GM23338 (cell line): ENCODE data around the gene EPHA6. TPM values are rescaled to one million over a fixed set of nuclear protein-coding genes. Genes with fewer than 3 reads are reported as not detected.

ENCODE experiments used
- ATAC-seq: fragments of 200-7000 bp; cut with Tn5 transposase; 3 replicates; pipeline ENCODE4 v1.9.1; 2020
- DNase-seq: peaks from one replicate; pipeline ENCODE4 v3.0.0-alpha.2; 2015; ENCODE audit warnings: low spot score
- H2AFZ ChIP-seq: fragments of 200-600 bp; sonication (generic); 2 replicates; pipeline ENCODE4 v1.8.0; 2016; ENCODE audit warnings: antibody characterized with exemption, mild to moderate bottlenecking, moderate library complexity
- H3F3A ChIP-seq: fragments of 200-600 bp; sonication (generic); replicated peaks from 2 replicates; pipeline ENCODE4 v1.8.0; 2017; ENCODE audit warnings: antibody characterized with exemption, mixed run types, low read depth
- H3K27ac ChIP-seq: fragments of 200-600 bp; sonication (generic); 2 replicates; pipeline ENCODE4 v1.6.1; 2016; ENCODE audit warnings: low read depth
- H3K27me3 ChIP-seq: fragments of 200-600 bp; sonication (generic); 2 replicates; pipeline ENCODE4 v1.8.0; 2016; ENCODE audit warnings: mild to moderate bottlenecking, mixed run types, moderate library complexity; ENCODE audit not compliant: insufficient read depth
- H3K36me3 ChIP-seq: fragments of 200-600 bp; sonication (generic); 2 replicates; pipeline ENCODE4 v1.8.0; 2016; ENCODE audit warnings: mild to moderate bottlenecking; ENCODE audit not compliant: insufficient read depth
- H3K4me1 ChIP-seq: fragments of 200-600 bp; sonication (generic); 2 replicates; pipeline ENCODE4 v1.8.0; 2016; ENCODE audit warnings: mild to moderate bottlenecking, moderate library complexity; ENCODE audit not compliant: insufficient read depth
- H3K4me2 ChIP-seq: fragments of 200-600 bp; sonication (generic); 2 replicates; pipeline ENCODE4 v1.7.1; 2017; ENCODE audit warnings: mixed run types
- H3K4me3 ChIP-seq: fragments of 200-600 bp; sonication (generic); 2 replicates; pipeline ENCODE4 v1.6.1; 2016; ENCODE audit warnings: mixed run types
- H3K79me2 ChIP-seq: fragments of 200-600 bp; sonication (generic); replicated peaks from 2 replicates; pipeline ENCODE4 v1.8.0; 2017; ENCODE audit warnings: mild to moderate bottlenecking; ENCODE audit not compliant: insufficient read depth
- H3K9me2 ChIP-seq: fragments of 200-600 bp; sonication (generic); 2 replicates; pipeline ENCODE4 v1.8.0; 2017; ENCODE audit not compliant: insufficient read depth
- H4K20me1 ChIP-seq: fragments of 200-600 bp; sonication (generic); replicated peaks from 2 replicates; pipeline ENCODE4 v1.8.0; 2017; ENCODE audit warnings: mild to moderate bottlenecking; ENCODE audit not compliant: insufficient read depth
- H3K27ac Mint-ChIP-seq: 2 replicates; pipeline ENCODE4 v1.8.0; 2020; ENCODE audit warnings: inconsistent platforms, mild to moderate bottlenecking, moderate library complexity, mixed read lengths
- H3K27me3 Mint-ChIP-seq: 3 replicates; pipeline ENCODE4 v1.8.0; 2022; ENCODE audit warnings: low read depth, mild to moderate bottlenecking, moderate library complexity, mixed read lengths, inconsistent platforms; ENCODE audit not compliant: insufficient read depth, poor library complexity
- H3K36me3 Mint-ChIP-seq: 3 replicates; pipeline ENCODE4 v1.8.0; 2021; ENCODE audit warnings: low read depth, mild to moderate bottlenecking, inconsistent platforms, moderate library complexity, mixed read lengths
- H3K4me1 Mint-ChIP-seq: 3 replicates; pipeline ENCODE4 v1.8.0; 2020; ENCODE audit warnings: mild to moderate bottlenecking, inconsistent platforms, mixed read lengths
- H3K4me3 Mint-ChIP-seq: 3 replicates; pipeline ENCODE4 v1.8.0; 2021; ENCODE audit warnings: moderate library complexity, mild to moderate bottlenecking, inconsistent platforms, mixed read lengths
- H3K9me3 Mint-ChIP-seq: 3 replicates; pipeline ENCODE4 v1.8.0; 2020; ENCODE audit warnings: moderate library complexity, mild to moderate bottlenecking, inconsistent platforms, mixed read lengths
- polyA plus RNA-seq: library from polyadenylated mRNA; unstranded; fragments of >200 nt; fragmentation: Nextera tagmentation; extraction: Ambion mirVana; gene quantifications from 2 replicates; pipeline ENCODE4 v1.2.1, GENCODE V29; 2016
- total RNA-seq: library from RNA; depleted of rRNA; stranded (reverse); fragments of >200 nt; shearing (Covaris generic); gene quantifications from 2 replicates; pipeline ENCODE4 v1.2.3, GENCODE V29; 2014
- TF ChIP-seq, protein P1 (sequence below): IDR thresholded peaks from 2 replicates; pipeline ENCODE4 v1.6.1; 2016; ENCODE audit warnings: antibody characterized with exemption
- TF ChIP-seq, protein P2 (sequence below): fragments of 250-450 bp; sonication (Bioruptor Pico); IDR thresholded peaks from 2 replicates; pipeline ENCODE4 v1.5.0; 2020; ENCODE audit warnings: mild to moderate bottlenecking, moderate library complexity

The EPHA6 gene
- total and polyA plus RNA-seq, 2 experiments from 2014 or later = 0.37 to 2.6 TPM

DNA sequence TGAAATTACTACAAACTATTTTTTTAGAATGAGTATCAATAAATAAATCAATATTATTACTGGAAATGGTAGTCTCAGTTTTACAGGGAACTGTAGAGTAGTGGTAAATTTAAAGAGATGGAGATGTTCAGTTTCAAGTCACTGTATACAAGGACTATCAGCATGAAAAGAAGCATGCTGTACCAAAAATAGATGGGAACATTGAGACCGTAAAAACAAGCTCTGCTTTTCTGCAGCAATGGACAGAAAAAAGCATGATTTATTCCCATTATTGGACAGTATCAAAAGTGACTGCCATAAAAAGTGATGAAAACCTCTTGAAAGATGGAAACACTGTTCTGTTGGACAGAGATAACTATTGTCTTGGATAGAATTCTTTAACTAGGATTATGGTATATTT is 187.2 kb downstream of the EPHA6 start:
- Histone ChIP-seq H3K4me2 (no peak overlapping the region), H2AFZ (no peak overlapping the region), H3K4me1 (no peaks in the 10 kb centered on the region), H3K36me3 (no peaks in the 10 kb centered on the region), H3K79me2 (no peaks in the 10 kb centered on the region), H3F3A (no peaks in the 10 kb centered on the region), H3K27me3 (no peaks in the 10 kb centered on the region), H3K27ac (no peak overlapping the region), H3K9me2 (no peaks in the 10 kb centered on the region), H4K20me1 (no peaks in the 10 kb centered on the region), H3K4me3 (no peak overlapping the region)
- no peak for ATAC-seq
- no peak overlapping the region for H3K27ac Mint-ChIP-seq
- H3K36me3 Mint-ChIP-seq = peaks cover 2% of the 10 kb centered on the region; the same call in 2 of the 3 replicates
- H3K9me3 Mint-ChIP-seq = peaks cover 2% of the 10 kb centered on the region
- peaks cover 2% of the 10 kb centered on the region for H3K27me3 Mint-ChIP-seq
- DNase-seq = no peak
- TF ChIP-seq, protein P1, sequence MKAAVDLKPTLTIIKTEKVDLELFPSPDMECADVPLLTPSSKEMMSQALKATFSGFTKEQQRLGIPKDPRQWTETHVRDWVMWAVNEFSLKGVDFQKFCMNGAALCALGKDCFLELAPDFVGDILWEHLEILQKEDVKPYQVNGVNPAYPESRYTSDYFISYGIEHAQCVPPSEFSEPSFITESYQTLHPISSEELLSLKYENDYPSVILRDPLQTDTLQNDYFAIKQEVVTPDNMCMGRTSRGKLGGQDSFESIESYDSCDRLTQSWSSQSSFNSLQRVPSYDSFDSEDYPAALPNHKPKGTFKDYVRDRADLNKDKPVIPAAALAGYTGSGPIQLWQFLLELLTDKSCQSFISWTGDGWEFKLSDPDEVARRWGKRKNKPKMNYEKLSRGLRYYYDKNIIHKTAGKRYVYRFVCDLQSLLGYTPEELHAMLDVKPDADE = no peak
- no peaks in the 10 kb centered on the region for H3K4me1 Mint-ChIP-seq
- H3K4me3 Mint-ChIP-seq = no peak overlapping the region

DNA sequence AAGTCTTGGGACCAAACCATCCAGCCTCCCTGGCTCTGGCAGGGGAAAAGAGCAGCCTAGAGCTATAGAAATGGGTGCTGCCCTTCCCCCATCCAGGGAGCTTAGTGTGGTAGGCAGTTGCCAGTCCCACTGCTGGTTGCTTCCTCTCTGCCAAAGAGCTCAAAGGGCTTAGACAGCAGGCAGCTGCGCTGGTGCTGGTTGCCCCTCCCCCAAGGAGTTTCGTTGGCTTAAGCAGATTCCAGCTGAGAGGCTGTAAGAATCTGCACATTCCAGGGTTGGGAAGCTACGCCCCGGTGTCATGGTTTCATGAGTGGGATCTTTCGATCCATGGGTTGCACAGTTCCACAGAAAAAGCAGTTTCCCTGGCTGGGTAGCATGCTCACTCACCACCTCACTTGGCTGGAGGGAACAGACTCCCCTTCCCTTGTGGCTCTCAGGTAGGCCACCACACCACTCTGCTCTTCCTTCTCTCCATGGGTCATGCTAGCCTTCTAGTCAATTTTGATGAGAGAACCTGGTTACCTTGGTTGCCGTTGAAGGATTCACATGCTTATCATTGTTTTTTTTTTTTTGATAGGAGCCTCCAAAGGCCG is 195.1 kb downstream of the EPHA6 start:
- H4K20me1 ChIP-seq = no peaks in the 10 kb centered on the region
- DNase-seq (peak; percentile 58), ATAC-seq (peak; percentile 78)
- H3K79me2 ChIP-seq = no peaks in the 10 kb centered on the region
- Mint-ChIP-seq H3K36me3 (peaks cover 13% of the 10 kb centered on the region), H3K9me3 (peaks cover 15% of the 10 kb centered on the region), H3K27ac (no peak overlapping the region), H3K27me3 (peaks cover 2% of the 10 kb centered on the region), H3K4me3 (no peak overlapping the region), H3K4me1 (peaks cover 8% of the 10 kb centered on the region; the same call in 2 of the 3 replicates)
- H3K4me3 ChIP-seq = no peak overlapping the region
- TF ChIP-seq, protein P2, sequence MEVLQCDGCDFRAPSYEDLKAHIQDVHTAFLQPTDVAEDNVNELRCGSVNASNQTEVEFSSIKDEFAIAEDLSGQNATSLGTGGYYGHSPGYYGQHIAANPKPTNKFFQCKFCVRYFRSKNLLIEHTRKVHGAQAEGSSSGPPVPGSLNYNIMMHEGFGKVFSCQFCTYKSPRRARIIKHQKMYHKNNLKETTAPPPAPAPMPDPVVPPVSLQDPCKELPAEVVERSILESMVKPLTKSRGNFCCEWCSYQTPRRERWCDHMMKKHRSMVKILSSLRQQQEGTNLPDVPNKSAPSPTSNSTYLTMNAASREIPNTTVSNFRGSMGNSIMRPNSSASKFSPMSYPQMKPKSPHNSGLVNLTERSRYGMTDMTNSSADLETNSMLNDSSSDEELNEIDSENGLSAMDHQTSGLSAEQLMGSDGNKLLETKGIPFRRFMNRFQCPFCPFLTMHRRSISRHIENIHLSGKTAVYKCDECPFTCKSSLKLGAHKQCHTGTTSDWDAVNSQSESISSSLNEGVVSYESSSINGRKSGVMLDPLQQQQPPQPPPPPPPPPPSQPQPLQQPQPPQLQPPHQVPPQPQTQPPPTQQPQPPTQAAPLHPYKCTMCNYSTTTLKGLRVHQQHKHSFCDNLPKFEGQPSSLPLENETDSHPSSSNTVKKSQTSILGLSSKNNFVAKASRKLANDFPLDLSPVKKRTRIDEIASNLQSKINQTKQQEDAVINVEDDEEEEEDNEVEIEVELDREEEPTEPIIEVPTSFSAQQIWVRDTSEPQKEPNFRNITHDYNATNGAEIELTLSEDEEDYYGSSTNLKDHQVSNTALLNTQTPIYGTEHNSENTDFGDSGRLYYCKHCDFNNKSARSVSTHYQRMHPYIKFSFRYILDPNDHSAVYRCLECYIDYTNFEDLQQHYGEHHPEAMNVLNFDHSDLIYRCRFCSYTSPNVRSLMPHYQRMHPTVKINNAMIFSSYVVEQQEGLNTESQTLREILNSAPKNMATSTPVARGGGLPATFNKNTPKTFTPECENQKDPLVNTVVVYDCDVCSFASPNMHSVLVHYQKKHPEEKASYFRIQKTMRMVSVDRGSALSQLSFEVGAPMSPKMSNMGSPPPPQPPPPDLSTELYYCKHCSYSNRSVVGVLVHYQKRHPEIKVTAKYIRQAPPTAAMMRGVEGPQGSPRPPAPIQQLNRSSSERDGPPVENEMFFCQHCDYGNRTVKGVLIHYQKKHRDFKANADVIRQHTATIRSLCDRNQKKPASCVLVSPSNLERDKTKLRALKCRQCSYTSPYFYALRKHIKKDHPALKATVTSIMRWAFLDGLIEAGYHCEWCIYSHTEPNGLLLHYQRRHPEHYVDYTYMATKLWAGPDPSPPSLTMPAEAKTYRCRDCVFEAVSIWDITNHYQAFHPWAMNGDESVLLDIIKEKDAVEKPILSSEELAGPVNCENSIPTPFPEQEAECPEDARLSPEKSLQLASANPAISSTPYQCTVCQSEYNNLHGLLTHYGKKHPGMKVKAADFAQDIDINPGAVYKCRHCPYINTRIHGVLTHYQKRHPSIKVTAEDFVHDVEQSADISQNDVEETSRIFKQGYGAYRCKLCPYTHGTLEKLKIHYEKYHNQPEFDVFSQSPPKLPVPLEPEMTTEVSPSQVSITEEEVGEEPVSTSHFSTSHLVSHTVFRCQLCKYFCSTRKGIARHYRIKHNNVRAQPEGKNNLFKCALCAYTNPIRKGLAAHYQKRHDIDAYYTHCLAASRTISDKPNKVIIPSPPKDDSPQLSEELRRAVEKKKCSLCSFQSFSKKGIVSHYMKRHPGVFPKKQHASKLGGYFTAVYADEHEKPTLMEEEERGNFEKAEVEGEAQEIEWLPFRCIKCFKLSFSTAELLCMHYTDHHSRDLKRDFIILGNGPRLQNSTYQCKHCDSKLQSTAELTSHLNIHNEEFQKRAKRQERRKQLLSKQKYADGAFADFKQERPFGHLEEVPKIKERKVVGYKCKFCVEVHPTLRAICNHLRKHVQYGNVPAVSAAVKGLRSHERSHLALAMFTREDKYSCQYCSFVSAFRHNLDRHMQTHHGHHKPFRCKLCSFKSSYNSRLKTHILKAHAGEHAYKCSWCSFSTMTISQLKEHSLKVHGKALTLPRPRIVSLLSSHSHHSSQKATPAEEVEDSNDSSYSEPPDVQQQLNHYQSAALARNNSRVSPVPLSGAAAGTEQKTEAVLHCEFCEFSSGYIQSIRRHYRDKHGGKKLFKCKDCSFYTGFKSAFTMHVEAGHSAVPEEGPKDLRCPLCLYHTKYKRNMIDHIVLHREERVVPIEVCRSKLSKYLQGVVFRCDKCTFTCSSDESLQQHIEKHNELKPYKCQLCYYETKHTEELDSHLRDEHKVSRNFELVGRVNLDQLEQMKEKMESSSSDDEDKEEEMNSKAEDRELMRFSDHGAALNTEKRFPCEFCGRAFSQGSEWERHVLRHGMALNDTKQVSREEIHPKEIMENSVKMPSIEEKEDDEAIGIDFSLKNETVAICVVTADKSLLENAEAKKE (CRISPR knock-in tag) = peak; percentile 1; the same call in 1 of the 2 replicates
- TF ChIP-seq, protein P1 = no peak
- H3K27ac ChIP-seq = no peak overlapping the region
- no peaks in the 10 kb centered on the region for H3K36me3 ChIP-seq
- no peaks in the 10 kb centered on the region for H3K27me3 ChIP-seq
- 0 out of 2 replicates have a peak, but pooled peaks cover 11% of the 10 kb centered on the region for H3K9me2 ChIP-seq
- H2AFZ ChIP-seq = 0 out of 2 replicates have a peak overlapping the region, but pooled peaks have one; percentile 86
- no peaks in the 10 kb centered on the region for H3F3A ChIP-seq
- peak overlapping the region; percentile 48; the same call in 1 of the 2 replicates for H3K4me2 ChIP-seq
- H3K4me1 ChIP-seq = 0 out of 2 replicates have a peak, but pooled peaks cover 4% of the 10 kb centered on the region
